WTC11 (cell line): ENCODE results near the gene REG4. TPM values are rescaled to one million over a fixed set of nuclear protein-coding genes. Genes with fewer than 3 reads are reported as not detected.

Source experiments
- ATAC-seq: fragments of 200-7000 bp; cut with Tn5 transposase; 2 replicates; pipeline ENCODE4 v1.10.0; 2021; ENCODE audit warnings: mild to moderate bottlenecking, moderate library complexity
- CTCF ChIA-PET: fragments of 300-600 bp; sonication (Branson Sonifier 250); formaldehyde crosslinking; loops from one replicate; lab custom pipeline; 2021; ENCODE audit warnings: antibody characterized with exemption; lab: Charles Lee
- POLR2A ChIA-PET: fragments of 350-600 bp; sonication (Branson Sonifier 250); formaldehyde crosslinking; loops from one replicate; lab custom pipeline; 2021; ENCODE audit warnings: antibody characterized with exemption; lab: Charles Lee
- DNase-seq: peaks from one replicate; pipeline ENCODE4 v3.0.0; 2021; ENCODE audit warnings: low spot score
- H3K27ac Mint-ChIP-seq: 2 replicates; pipeline ENCODE4 v1.8.0; 2021; ENCODE audit warnings: mixed read lengths
- H3K27me3 Mint-ChIP-seq: 2 replicates; pipeline ENCODE4 v1.8.0; 2021; ENCODE audit warnings: low read depth, mild to moderate bottlenecking, moderate library complexity, mixed read lengths
- H3K36me3 Mint-ChIP-seq: 2 replicates; pipeline ENCODE4 v1.8.0; 2021; ENCODE audit warnings: mixed read lengths
- H3K4me1 Mint-ChIP-seq: 2 replicates; pipeline ENCODE4 v1.8.0; 2022; ENCODE audit warnings: mixed read lengths
- H3K4me3 Mint-ChIP-seq: 2 replicates; pipeline ENCODE4 v1.8.0; 2021; ENCODE audit warnings: mild to moderate bottlenecking, moderate library complexity, mixed read lengths
- H3K9me3 Mint-ChIP-seq: 2 replicates; pipeline ENCODE4 v1.8.0; 2021; ENCODE audit warnings: mixed read lengths
- ATF2 ChIP-seq: sonication (generic); formaldehyde crosslinking; IDR thresholded peaks from 2 replicates; pipeline ENCODE4 v1.8.1; 2022; ENCODE audit warnings: low read depth, missing genetic modification reagents, borderline replicate concordance
- ERG ChIP-seq: fragments of 250-450 bp; sonication (Bioruptor Pico); IDR thresholded peaks from 2 replicates; pipeline ENCODE4 v1.8.0; 2021; ENCODE audit warnings: mild to moderate bottlenecking
- ETV6 ChIP-seq: sonication (generic); formaldehyde crosslinking; IDR thresholded peaks from 2 replicates; pipeline ENCODE4 v1.8.1; 2022; ENCODE audit warnings: mild to moderate bottlenecking, missing genetic modification reagents
- FOXP1 ChIP-seq: sonication (generic); formaldehyde crosslinking; IDR thresholded peaks from 2 replicates; pipeline ENCODE4 v1.8.0; 2022; ENCODE audit warnings: missing genetic modification reagents, mild to moderate bottlenecking, moderate library complexity, borderline replicate concordance
- GRHL2 ChIP-seq: fragments of 250-450 bp; sonication (Bioruptor Pico); IDR thresholded peaks from 2 replicates; pipeline ENCODE4 v1.8.0; 2022; ENCODE audit warnings: mild to moderate bottlenecking, moderate library complexity; ENCODE audit not compliant: insufficient replicate concordance, severe bottlenecking
- GTF2I ChIP-seq: fragments of 250-450 bp; sonication (Bioruptor Pico); conservative IDR thresholded peaks from 2 replicates; pipeline ENCODE4 v1.4.0; 2021; ENCODE audit warnings: mild to moderate bottlenecking
- MXD4 ChIP-seq: fragments of 250-450 bp; sonication (Bioruptor Pico); IDR thresholded peaks from 2 replicates; pipeline ENCODE4 v1.8.0; 2021; ENCODE audit warnings: mild to moderate bottlenecking, moderate library complexity, borderline replicate concordance
- NFE2L1 ChIP-seq: sonication (generic); formaldehyde crosslinking; IDR thresholded peaks from 2 replicates; pipeline ENCODE4 v1.8.1; 2023; ENCODE audit warnings: missing genetic modification reagents
- NFYB ChIP-seq: sonication (generic); formaldehyde crosslinking; conservative IDR thresholded peaks from 2 replicates; pipeline ENCODE4 v1.8.0; 2022; ENCODE audit warnings: low read depth, missing genetic modification reagents
- NR1H2 ChIP-seq: sonication (generic); formaldehyde crosslinking; IDR thresholded peaks from 2 replicates; pipeline ENCODE4 v1.9.0; 2021; ENCODE audit warnings: mild to moderate bottlenecking, moderate library complexity, missing genetic modification reagents
- OVOL2 ChIP-seq: fragments of 250-450 bp; sonication (Bioruptor Pico); IDR thresholded peaks from 2 replicates; pipeline ENCODE4 v1.9.0; 2021; ENCODE audit warnings: mild to moderate bottlenecking, borderline replicate concordance
- PRRX2 ChIP-seq: fragments of 250-450 bp; sonication (Bioruptor Pico); IDR thresholded peaks from 2 replicates; pipeline ENCODE4 v1.8.0; 2021; ENCODE audit warnings: mild to moderate bottlenecking
- SOX15 ChIP-seq: fragments of 250-450 bp; sonication (Bioruptor Pico); IDR thresholded peaks from 2 replicates; pipeline ENCODE4 v1.9.0; 2021; ENCODE audit warnings: mild to moderate bottlenecking
- TEAD1 ChIP-seq: sonication (generic); formaldehyde crosslinking; IDR thresholded peaks from 2 replicates; pipeline ENCODE4 v1.8.0; 2022; ENCODE audit warnings: mild to moderate bottlenecking, missing genetic modification reagents
- USF2 ChIP-seq: sonication (generic); formaldehyde crosslinking; IDR thresholded peaks from 2 replicates; pipeline ENCODE4 v1.8.1; 2023; ENCODE audit warnings: mild to moderate bottlenecking, missing genetic modification reagents, moderate library complexity
- ZBTB21 ChIP-seq: sonication (generic); formaldehyde crosslinking; IDR thresholded peaks from 2 replicates; pipeline ENCODE4 v1.8.1; 2023; ENCODE audit warnings: mild to moderate bottlenecking, missing genetic modification reagents, borderline replicate concordance
- ZNF317 ChIP-seq: sonication (generic); formaldehyde crosslinking; IDR thresholded peaks from 2 replicates; pipeline ENCODE4 v1.8.1; 2023; ENCODE audit warnings: low read depth, mild to moderate bottlenecking, moderate library complexity, missing genetic modification reagents, borderline replicate concordance
- total RNA-seq: library from RNA; stranded (reverse); gene quantifications from 3 replicates; pipeline ENCODE4 v1.2.3, GENCODE V29; 2021
- TF ChIP-seq, protein P1 (sequence below): sonication (generic); formaldehyde crosslinking; IDR thresholded peaks from 2 replicates; pipeline ENCODE4 v1.8.1; 2022; ENCODE audit warnings: mild to moderate bottlenecking, moderate library complexity, missing genetic modification reagents
- TF ChIP-seq, protein P2 (sequence below): sonication (generic); formaldehyde crosslinking; conservative IDR thresholded peaks from 2 replicates; pipeline ENCODE4 v1.8.1; 2022; ENCODE audit warnings: mild to moderate bottlenecking, missing genetic modification reagents
- TF ChIP-seq, protein P3 (sequence below): sonication (generic); formaldehyde crosslinking; IDR thresholded peaks from 2 replicates; pipeline ENCODE4 v1.8.0; 2022; ENCODE audit warnings: mild to moderate bottlenecking, missing genetic modification reagents
- TF ChIP-seq, protein P4 (sequence below): fragments of 250-450 bp; sonication (Bioruptor Pico); IDR thresholded peaks from 2 replicates; pipeline ENCODE4 v2.1.2; 2022; ENCODE audit warnings: mild to moderate bottlenecking, moderate library complexity

The REG4 gene
- total RNA-seq, 1 experiment from 2014 or later = 0.31 TPM

DNA sequence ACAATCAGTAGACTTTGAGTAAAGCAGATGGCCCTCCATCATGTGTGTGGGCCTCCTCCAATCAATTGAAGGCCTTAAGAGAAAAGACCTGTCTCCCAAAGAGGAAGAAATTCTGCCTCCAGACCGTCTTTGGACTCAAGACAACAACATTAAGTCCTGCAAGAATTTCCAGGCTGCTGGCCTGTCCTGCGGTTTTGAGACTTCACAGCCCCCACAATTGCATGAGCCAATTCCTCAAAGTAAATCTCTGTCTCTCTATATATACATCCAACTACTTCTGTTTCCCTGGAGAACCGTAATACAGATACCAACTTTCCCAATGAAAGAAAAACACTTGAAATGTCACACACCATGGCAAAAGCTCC lies 16.4 kb downstream of the REG4 start:
- H3K27ac Mint-ChIP-seq = no peak overlapping the region
- no peaks in the 10 kb centered on the region for H3K9me3 Mint-ChIP-seq
- H3K36me3 Mint-ChIP-seq = no peaks in the 10 kb centered on the region
- no peaks in the 10 kb centered on the region for H3K4me1 Mint-ChIP-seq
- CTCF ChIA-PET = interaction anchor here (1.1 to 2.9 kb wide), 2 partner anchors 14 to 24 kb away, joined by 3 to 21 read pairs; no protein-coding TSS in a partner anchor
- POLR2A ChIA-PET = interaction anchor here (1.4 kb wide), 1 partner anchor 15 kb away, joined by 3 read pairs; no protein-coding TSS in a partner anchor
- DNase-seq (no peak), ATAC-seq (no peak)
- H3K27me3 Mint-ChIP-seq = no peaks in the 10 kb centered on the region
- TF ChIP-seq, protein P1, sequence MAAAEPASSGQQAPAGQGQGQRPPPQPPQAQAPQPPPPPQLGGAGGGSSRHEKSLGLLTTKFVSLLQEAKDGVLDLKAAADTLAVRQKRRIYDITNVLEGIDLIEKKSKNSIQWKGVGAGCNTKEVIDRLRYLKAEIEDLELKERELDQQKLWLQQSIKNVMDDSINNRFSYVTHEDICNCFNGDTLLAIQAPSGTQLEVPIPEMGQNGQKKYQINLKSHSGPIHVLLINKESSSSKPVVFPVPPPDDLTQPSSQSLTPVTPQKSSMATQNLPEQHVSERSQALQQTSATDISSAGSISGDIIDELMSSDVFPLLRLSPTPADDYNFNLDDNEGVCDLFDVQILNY (CRISPR knock-in tag) = no peak
- TF ChIP-seq, protein P2, sequence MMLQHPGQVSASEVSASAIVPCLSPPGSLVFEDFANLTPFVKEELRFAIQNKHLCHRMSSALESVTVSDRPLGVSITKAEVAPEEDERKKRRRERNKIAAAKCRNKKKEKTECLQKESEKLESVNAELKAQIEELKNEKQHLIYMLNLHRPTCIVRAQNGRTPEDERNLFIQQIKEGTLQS (CRISPR knock-in tag) = no peak
- TF ChIP-seq ZBTB21 (CRISPR knock-in tag) (no peak), GTF2I (no peak), ZNF317 (CRISPR knock-in tag) (no peak)
- no peak overlapping the region for H3K4me3 Mint-ChIP-seq

GRCh38 chr1:119794230-119794875 lies 16.9 kb downstream of the REG4 start:
- Mint-ChIP-seq H3K4me3 (no peak overlapping the region), H3K27me3 (no peaks in the 10 kb centered on the region), H3K9me3 (no peaks in the 10 kb centered on the region), H3K36me3 (no peaks in the 10 kb centered on the region), H3K4me1 (no peaks in the 10 kb centered on the region), H3K27ac (no peak overlapping the region)
- ChIA-PET POLR2A (no interaction called here), CTCF (interaction anchor here (1.1 to 2.9 kb wide), 2 partner anchors 15 to 24 kb away, joined by 3 to 21 read pairs; no protein-coding TSS in a partner anchor)
- TF ChIP-seq ERG = no peak
- no peak for TF ChIP-seq SOX15 (CRISPR knock-in tag)
- TF ChIP-seq NFE2L1 = no peak
- TF ChIP-seq GRHL2 (CRISPR knock-in tag) = no peak
- TF ChIP-seq ZNF317 (CRISPR knock-in tag) = no peak
- TF ChIP-seq NFYB (CRISPR knock-in tag) = no peak
- TF ChIP-seq NR1H2 (CRISPR knock-in tag) = no peak
- no peak for TF ChIP-seq ATF2 (CRISPR knock-in tag)
- no peak for TF ChIP-seq ETV6 (CRISPR knock-in tag)
- no peak for TF ChIP-seq FOXP1 (CRISPR knock-in tag)
- no peak for TF ChIP-seq OVOL2 (CRISPR knock-in tag)
- TF ChIP-seq, protein P3, sequence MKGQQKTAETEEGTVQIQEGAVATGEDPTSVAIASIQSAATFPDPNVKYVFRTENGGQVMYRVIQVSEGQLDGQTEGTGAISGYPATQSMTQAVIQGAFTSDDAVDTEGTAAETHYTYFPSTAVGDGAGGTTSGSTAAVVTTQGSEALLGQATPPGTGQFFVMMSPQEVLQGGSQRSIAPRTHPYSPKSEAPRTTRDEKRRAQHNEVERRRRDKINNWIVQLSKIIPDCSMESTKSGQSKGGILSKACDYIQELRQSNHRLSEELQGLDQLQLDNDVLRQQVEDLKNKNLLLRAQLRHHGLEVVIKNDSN (CRISPR knock-in tag) = no peak
- TF ChIP-seq TEAD1 (CRISPR knock-in tag) = no peak
- TF ChIP-seq USF2 (CRISPR knock-in tag) = no peak
- no peak for TF ChIP-seq PRRX2
- no peak for TF ChIP-seq MXD4 (CRISPR knock-in tag)
- TF ChIP-seq, protein P4, sequence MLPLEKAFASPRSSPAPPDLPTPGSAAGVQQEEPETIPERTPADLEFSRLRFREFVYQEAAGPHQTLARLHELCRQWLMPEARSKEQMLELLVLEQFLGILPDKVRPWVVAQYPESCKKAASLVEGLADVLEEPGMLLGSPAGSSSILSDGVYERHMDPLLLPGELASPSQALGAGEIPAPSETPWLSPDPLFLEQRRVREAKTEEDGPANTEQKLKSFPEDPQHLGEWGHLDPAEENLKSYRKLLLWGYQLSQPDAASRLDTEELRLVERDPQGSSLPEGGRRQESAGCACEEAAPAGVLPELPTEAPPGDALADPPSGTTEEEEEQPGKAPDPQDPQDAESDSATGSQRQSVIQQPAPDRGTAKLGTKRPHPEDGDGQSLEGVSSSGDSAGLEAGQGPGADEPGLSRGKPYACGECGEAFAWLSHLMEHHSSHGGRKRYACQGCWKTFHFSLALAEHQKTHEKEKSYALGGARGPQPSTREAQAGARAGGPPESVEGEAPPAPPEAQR (CRISPR knock-in tag) = no peak
- no peak for DNase-seq
- no peak for ATAC-seq
